Smooth muscle cell (in vitro differentiated cells): Measurements from ENCODE around the gene TXNL4A. TPM values are rescaled to one million over a fixed set of nuclear protein-coding genes. Genes with fewer than 3 reads are reported as not detected.

Experiments
- DNase-seq: peaks from one replicate; lab custom pipeline; 2025; ENCODE audit not compliant: unreplicated experiment; lab: John Stamatoyannopoulos, UW
- H2AFZ ChIP-seq: fragments of 200-600 bp; sonication (generic); 2 replicates; pipeline ENCODE4 v1.6.0; 2016; ENCODE audit warnings: antibody characterized with exemption, low read depth, mild to moderate bottlenecking
- H3F3A ChIP-seq: fragments of 200-600 bp; sonication (generic); 2 replicates; pipeline ENCODE4 v1.6.0; 2017; ENCODE audit warnings: antibody characterized with exemption, low read depth
- H3K27ac ChIP-seq: fragments of 200-600 bp; sonication (generic); 2 replicates; pipeline ENCODE4 v1.5.1; 2016; ENCODE audit warnings: low read depth, mild to moderate bottlenecking
- H3K27me3 ChIP-seq: fragments of 200-600 bp; sonication (generic); 2 replicates; pipeline ENCODE4 v1.6.1; 2016; ENCODE audit warnings: low read depth, mild to moderate bottlenecking
- H3K36me3 ChIP-seq: fragments of 200-600 bp; sonication (generic); 2 replicates; pipeline ENCODE4 v1.5.1; 2016; ENCODE audit warnings: low read depth
- H3K4me1 ChIP-seq: fragments of 200-600 bp; sonication (generic); 2 replicates; pipeline ENCODE4 v1.5.1; 2016; ENCODE audit warnings: low read depth
- H3K4me2 ChIP-seq: fragments of 200-600 bp; sonication (generic); 2 replicates; pipeline ENCODE4 v1.6.0; 2016; ENCODE audit warnings: mild to moderate bottlenecking
- H3K4me3 ChIP-seq: fragments of 200-600 bp; sonication (generic); 2 replicates; pipeline ENCODE4 v1.5.1; 2016; ENCODE audit warnings: mild to moderate bottlenecking
- H3K79me2 ChIP-seq: fragments of 200-600 bp; sonication (generic); 2 replicates; pipeline ENCODE4 v1.6.0; 2016; ENCODE audit warnings: low read depth, mild to moderate bottlenecking
- H3K9ac ChIP-seq: fragments of 200-600 bp; sonication (generic); 2 replicates; pipeline ENCODE4 v1.6.0; 2016; ENCODE audit warnings: low read depth
- H3K9me3 ChIP-seq: fragments of 200-600 bp; sonication (generic); replicated peaks from 2 replicates; pipeline ENCODE4 v1.5.1; 2016; ENCODE audit warnings: low read depth
- H4K20me1 ChIP-seq: fragments of 200-600 bp; sonication (generic); 2 replicates; pipeline ENCODE4 v1.6.0; 2016; ENCODE audit warnings: low read depth
- WGBS: methylation state at CpG from one replicate; pipeline ENCODE4 v1.1.7; 2016; ENCODE audit warnings: low lambda C conversion rate; 5-methylcytosine and 5-hydroxymethylcytosine counted together
- polyA plus RNA-seq: library from polyadenylated mRNA; unstranded; fragments of >200 nt; fragmentation: Nextera tagmentation; extraction: Ambion mirVana; gene quantifications from 2 replicates; pipeline ENCODE4 v1.2.1, GENCODE V29; 2016
- total RNA-seq: library from RNA; depleted of rRNA; stranded (reverse); fragments of >200 nt; gene quantifications from 2 replicates; pipeline ENCODE4 v1.2.3, GENCODE V29; 2014
- TF ChIP-seq, protein P1 (sequence below): fragments of 200-600 bp; sonication (generic); IDR thresholded peaks from 2 replicates; pipeline ENCODE4 v1.5.1; 2017; ENCODE audit warnings: borderline replicate concordance, mild to moderate bottlenecking, antibody characterized with exemption; ENCODE audit not compliant: insufficient read depth, poor library complexity, severe bottlenecking

The TXNL4A gene
- total and polyA plus RNA-seq, 2 experiments from 2014 or later = 62.2 to 243 TPM

DNA sequence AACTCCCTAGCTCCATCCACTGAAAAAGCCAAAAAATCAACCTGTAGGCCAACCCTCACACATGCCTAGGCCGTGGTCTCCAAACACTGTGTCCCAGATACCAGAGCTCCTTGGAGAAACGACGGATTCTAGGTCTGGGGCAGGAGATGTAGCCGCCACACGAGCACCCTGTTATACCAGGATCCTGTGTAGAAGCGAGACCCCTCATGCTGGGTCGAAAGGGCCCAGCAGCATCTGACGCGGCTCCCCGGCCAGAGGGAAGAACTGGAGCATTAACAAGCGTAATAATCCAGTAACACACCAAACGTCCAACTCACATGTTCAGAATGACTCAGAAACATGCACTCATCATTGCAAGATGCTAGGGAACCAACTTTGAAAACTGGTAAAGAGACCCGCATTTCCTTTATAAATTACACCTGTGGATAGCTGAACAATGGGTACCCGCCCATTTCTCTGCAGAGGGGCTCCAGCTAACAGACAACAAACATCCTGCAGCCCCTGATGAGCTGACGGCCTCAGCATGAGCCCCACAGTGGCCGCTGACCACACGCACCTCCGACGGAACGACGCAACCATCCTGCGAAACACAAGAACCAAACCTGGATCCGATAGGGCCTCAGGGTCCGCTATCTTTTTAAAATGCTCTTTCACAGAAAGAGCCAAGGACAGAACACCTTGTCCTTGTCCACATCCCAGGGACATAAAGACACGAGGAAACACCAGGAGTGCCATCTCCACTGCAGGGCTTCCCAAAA, 51.1 kb downstream of the TXNL4A start:
- no peak for DNase-seq
- Histone ChIP-seq H3F3A (no peaks in the 10 kb centered on the region), H3K79me2 (peaks cover 89% of the 10 kb centered on the region), H3K9ac (no peak overlapping the region), H3K4me3 (no peak overlapping the region), H3K9me3 (peaks cover 4% of the 10 kb centered on the region), H2AFZ (no peak overlapping the region), H3K36me3 (peaks cover 5% of the 10 kb centered on the region), H4K20me1 (peaks cover 66% of the 10 kb centered on the region), H3K27me3 (no peaks in the 10 kb centered on the region), H3K27ac (no peak overlapping the region), H3K4me1 (no peaks in the 10 kb centered on the region), H3K4me2 (no peak overlapping the region)
- 98% methylated on average over 25 of the region's 25 CpGs for WGBS
- TF ChIP-seq, protein P1, sequence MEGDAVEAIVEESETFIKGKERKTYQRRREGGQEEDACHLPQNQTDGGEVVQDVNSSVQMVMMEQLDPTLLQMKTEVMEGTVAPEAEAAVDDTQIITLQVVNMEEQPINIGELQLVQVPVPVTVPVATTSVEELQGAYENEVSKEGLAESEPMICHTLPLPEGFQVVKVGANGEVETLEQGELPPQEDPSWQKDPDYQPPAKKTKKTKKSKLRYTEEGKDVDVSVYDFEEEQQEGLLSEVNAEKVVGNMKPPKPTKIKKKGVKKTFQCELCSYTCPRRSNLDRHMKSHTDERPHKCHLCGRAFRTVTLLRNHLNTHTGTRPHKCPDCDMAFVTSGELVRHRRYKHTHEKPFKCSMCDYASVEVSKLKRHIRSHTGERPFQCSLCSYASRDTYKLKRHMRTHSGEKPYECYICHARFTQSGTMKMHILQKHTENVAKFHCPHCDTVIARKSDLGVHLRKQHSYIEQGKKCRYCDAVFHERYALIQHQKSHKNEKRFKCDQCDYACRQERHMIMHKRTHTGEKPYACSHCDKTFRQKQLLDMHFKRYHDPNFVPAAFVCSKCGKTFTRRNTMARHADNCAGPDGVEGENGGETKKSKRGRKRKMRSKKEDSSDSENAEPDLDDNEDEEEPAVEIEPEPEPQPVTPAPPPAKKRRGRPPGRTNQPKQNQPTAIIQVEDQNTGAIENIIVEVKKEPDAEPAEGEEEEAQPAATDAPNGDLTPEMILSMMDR = no peak

- peaks cover 8% of the 10 kb centered on the region for H3K36me3 ChIP-seq
- H3K9ac ChIP-seq = no peak overlapping the region
- no peaks in the 10 kb centered on the region for H3K27me3 ChIP-seq
- no peaks in the 10 kb centered on the region for H3K4me1 ChIP-seq
- H3F3A ChIP-seq = no peaks in the 10 kb centered on the region
- DNase-seq = no peak
- no peak overlapping the region for H3K27ac ChIP-seq
- peaks cover 92% of the 10 kb centered on the region for H3K79me2 ChIP-seq
- peaks cover 59% of the 10 kb centered on the region for H4K20me1 ChIP-seq
- H3K9me3 ChIP-seq = peaks cover 7% of the 10 kb centered on the region
- 96% methylated on average over 12 of the region's 12 CpGs for WGBS
- TF ChIP-seq, protein P1 = no peak
- no peak overlapping the region for H3K4me2 ChIP-seq
- no peak overlapping the region for H3K4me3 ChIP-seq
- no peak overlapping the region for H2AFZ ChIP-seq
These were observed 51.7 kb downstream of the TXNL4A start for GRCh38 chr18:79936641-79937040.

DNA sequence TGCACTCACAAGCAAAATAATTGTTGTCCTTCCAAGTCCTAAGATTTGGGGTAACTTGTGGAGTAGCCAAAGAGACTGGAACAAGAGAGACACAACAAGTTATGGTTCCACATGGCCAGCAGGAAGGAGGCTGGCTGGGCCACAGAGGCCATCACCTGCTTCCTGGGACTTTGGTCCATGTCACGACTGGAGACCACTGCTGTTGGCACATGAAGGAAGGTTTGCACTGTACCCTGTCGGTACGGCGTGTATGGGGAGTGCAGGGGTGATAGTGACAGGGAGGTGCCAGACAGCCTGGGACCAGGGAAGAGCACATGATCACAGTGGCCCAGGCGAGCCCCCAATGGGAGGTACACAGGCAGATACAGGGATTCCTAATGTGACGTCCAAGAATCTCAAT, 52.4 kb downstream of the TXNL4A start:
- WGBS = 100% methylated on average over 6 of the region's 6 CpGs
- H3K4me1 ChIP-seq = no peaks in the 10 kb centered on the region
- H3F3A ChIP-seq = no peaks in the 10 kb centered on the region
- peaks cover 7% of the 10 kb centered on the region for H3K9me3 ChIP-seq
- peaks cover 52% of the 10 kb centered on the region for H4K20me1 ChIP-seq
- TF ChIP-seq, protein P1 = no peak
- no peak overlapping the region for H3K27ac ChIP-seq
- no peak for DNase-seq
- no peak overlapping the region for H2AFZ ChIP-seq
- H3K4me2 ChIP-seq = no peak overlapping the region
- no peaks in the 10 kb centered on the region for H3K27me3 ChIP-seq
- H3K36me3 ChIP-seq = peaks cover 16% of the 10 kb centered on the region
- no peak overlapping the region for H3K9ac ChIP-seq
- no peak overlapping the region for H3K4me3 ChIP-seq
- peaks cover 93% of the 10 kb centered on the region for H3K79me2 ChIP-seq

DNA sequence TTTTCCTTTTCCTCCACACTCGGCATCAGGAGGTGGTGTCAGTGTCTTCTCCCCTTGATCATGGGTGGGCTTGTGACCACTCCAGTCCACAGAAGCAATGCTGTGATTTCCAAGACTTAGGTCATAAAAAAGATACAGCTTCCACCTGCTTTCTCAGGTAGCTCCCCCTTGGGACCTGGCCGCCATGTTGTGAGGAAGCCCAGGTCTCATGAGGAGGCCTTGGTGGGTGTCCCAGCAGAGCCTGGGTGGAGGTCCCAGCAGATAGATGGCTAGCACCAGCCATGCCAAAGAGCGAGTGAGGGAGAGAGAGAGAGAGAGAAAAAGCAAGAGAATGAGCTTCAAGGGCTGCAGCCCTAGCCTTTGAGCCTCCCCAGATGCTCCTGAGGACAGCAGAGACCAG, 52.9 kb downstream of the TXNL4A start:
- H3K27me3 ChIP-seq = no peaks in the 10 kb centered on the region
- no peak for DNase-seq
- H4K20me1 ChIP-seq = peaks cover 48% of the 10 kb centered on the region
- H3K36me3 ChIP-seq = peaks cover 16% of the 10 kb centered on the region
- peaks cover 7% of the 10 kb centered on the region for H3K9me3 ChIP-seq
- peaks cover 94% of the 10 kb centered on the region for H3K79me2 ChIP-seq
- no peaks in the 10 kb centered on the region for H3K4me1 ChIP-seq
- TF ChIP-seq, protein P1 = no peak
- H3K4me3 ChIP-seq = no peak overlapping the region
- no peak overlapping the region for H3K9ac ChIP-seq
- no peak overlapping the region for H3K27ac ChIP-seq
- H3K4me2 ChIP-seq = no peak overlapping the region
- H2AFZ ChIP-seq = no peak overlapping the region
- 98% methylated on average over 3 of the region's 3 CpGs for WGBS
- H3F3A ChIP-seq = no peaks in the 10 kb centered on the region
